Amygdala (tissue), 56 donors: ENCODE measurements around the gene MYH1.

Experiments
- DNase-seq, 56 donors: peaks; one replicate each; lab custom pipeline; 2025; lab: John Stamatoyannopoulos, UW

Gene MYH1

GRCh38 chr17:10492004-10492403 lies 26.3 kb downstream of the MYH1 start:
- no peak for DNase-seq

GRCh38 chr17:10482252-10482651 lies 36.1 kb downstream of the MYH1 start:
- DNase-seq, result no peak

GRCh38 chr17:10477701-10478100 lies 40.6 kb downstream of the MYH1 start:
- DNase-seq, result no peak

- no peak for DNase-seq
Measured at GRCh38 chr17:10474536-10474935, 43.8 kb downstream of the MYH1 start.

GRCh38 chr17:10471858-10472257 lies 46.5 kb downstream of the MYH1 start:
- no peak for DNase-seq

- DNase-seq, result no peak
Measured at GRCh38 chr17:10469459-10469858, 48.9 kb downstream of the MYH1 start, which contains the start of gene MYH4. Gene MYH4 (minus strand): TSS chr17:10469559. CDS start chr17:10466745, 2,814 bp downstream.

GRCh38 chr17:10463402-10463801 lies 54.9 kb downstream of the MYH1 start:
- DNase-seq, result no peak

GRCh38 chr17:10460062-10460461 lies 58.3 kb downstream of the MYH1 start:
- no peak for DNase-seq

GRCh38 chr17:10458701-10459100 lies 59.6 kb downstream of the MYH1 start:
- no peak for DNase-seq

- DNase-seq, result no peak
Measured at GRCh38 chr17:10457952-10458351, 60.4 kb downstream of the MYH1 start.

GRCh38 chr17:10447026-10447931 lies 71.1 kb downstream of the MYH1 start:
- no peak for DNase-seq
